Measurements from ENCODE around the gene SCO1.

Gene SCO1

DNA sequence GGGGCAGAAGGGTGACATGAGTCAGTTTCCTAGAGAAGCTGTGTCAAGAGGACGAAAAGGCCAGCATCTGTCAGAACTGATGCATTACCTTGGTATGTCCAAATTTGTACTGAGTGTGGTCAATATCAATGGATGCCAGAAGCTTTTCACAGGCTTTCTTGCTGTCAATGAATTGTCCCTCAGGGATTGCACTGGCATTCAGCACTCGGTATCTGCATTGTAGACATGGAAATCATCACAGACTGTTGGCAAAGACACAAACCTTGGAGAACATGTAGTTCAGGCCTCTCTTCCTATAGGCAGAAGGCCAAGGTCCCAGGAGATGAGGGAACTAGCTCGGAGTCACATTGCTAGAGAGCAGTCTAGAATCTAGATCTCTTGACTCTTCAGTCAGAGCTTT, 56.9 kb downstream of the SCO1 start:
- TF ChIP-seq, protein P1, sequence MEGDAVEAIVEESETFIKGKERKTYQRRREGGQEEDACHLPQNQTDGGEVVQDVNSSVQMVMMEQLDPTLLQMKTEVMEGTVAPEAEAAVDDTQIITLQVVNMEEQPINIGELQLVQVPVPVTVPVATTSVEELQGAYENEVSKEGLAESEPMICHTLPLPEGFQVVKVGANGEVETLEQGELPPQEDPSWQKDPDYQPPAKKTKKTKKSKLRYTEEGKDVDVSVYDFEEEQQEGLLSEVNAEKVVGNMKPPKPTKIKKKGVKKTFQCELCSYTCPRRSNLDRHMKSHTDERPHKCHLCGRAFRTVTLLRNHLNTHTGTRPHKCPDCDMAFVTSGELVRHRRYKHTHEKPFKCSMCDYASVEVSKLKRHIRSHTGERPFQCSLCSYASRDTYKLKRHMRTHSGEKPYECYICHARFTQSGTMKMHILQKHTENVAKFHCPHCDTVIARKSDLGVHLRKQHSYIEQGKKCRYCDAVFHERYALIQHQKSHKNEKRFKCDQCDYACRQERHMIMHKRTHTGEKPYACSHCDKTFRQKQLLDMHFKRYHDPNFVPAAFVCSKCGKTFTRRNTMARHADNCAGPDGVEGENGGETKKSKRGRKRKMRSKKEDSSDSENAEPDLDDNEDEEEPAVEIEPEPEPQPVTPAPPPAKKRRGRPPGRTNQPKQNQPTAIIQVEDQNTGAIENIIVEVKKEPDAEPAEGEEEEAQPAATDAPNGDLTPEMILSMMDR (IDR thresholded peaks at IDR 0.05; ENCODE audit: control insufficient read depth, extremely low read depth, insufficient read depth), result no peak
- H3K4me3 ChIP-seq (ENCODE audit: low read depth, low read length), result no peak overlapping the region
- DNase-seq (ENCODE audit: low read depth), result peak; percentile 69

DNA sequence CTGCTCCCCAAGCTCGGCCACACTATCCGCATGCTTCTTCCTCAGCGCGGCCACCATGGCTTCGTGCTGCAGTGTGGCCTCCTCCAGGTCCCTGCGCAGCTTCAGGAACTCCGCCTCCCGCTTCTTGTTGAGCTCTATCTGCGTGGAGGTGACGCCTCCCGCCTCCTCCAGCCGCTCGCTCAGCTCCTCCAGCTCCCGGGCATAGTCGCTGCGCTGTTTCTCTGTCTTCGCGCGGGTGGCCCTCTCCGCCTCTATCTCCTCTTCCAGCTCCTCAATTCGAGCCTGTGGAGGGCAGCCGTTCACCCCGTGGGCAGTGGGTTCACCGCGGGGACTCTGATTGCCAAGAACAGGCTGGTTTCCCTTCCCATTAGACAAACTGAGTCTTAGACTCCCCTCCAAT, 59.2 kb downstream of the SCO1 start:
- no peak overlapping the region for H3K4me3 ChIP-seq (ENCODE audit: low read depth, low read length)
- no peak for DNase-seq (ENCODE audit: low read depth)
- TF ChIP-seq, protein P1 (IDR thresholded peaks at IDR 0.05; ENCODE audit: control insufficient read depth, extremely low read depth, insufficient read depth), result no peak

DNA sequence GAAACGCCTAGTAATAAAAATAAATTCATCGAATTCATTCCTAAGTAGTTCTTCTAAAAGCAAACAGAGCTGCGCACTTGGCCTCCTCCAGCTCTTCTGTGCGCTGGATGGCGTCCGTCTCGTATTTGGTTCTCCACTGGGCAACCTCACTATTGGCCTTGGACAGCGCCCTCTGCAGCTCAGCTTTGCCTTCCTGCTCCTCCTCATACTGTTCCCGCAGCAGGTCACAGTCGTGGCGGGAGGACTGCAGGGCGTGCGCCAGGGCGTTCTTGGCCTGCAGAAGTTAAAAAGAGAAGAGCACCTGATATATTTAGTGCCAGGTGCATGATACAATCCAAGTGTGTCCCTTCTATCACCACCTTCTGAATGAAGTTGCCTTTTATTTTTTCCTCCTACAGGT, 62.0 kb downstream of the SCO1 start:
- DNase-seq (ENCODE audit: low read depth), result no peak
- TF ChIP-seq, protein P1 (IDR thresholded peaks at IDR 0.05; ENCODE audit: control insufficient read depth, extremely low read depth, insufficient read depth), result no peak
- no peak overlapping the region for H3K4me3 ChIP-seq (ENCODE audit: low read depth, low read length)

DNA sequence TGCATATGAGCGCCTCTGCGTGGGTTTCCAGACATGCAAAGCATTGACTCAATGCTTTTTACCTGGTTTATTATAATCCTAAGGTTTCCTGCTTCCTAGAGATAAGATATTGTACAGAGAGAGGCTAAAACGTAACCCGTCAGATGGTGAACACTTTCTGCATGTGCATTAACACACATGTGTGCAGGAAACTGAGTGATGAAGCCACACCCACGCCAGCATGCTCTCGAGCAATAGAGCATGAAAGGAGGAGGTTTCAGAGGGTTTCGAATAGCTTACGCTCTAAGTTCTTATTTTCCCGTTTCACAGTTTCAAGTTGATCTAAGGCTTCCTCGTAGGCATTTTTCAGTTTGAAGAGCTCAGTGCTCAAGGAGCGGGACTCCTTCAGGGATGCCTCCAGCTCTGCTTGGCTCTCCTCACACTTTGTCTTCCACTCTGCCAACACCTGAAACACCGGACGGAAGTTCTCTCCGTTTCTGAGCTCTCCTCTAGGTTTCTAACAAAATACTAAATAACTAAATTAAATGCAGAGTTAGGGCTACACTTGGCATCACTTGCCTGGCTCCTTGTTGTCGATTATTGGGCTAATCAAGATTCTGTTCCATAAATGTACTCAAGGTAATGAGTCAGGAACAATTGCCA, 63.5 kb downstream of the SCO1 start:
- TF ChIP-seq, protein P1 (IDR thresholded peaks at IDR 0.05; ENCODE audit: control insufficient read depth, extremely low read depth, insufficient read depth), result no peak
- DNase-seq (ENCODE audit: low read depth), result no peak
- no peak overlapping the region for H3K4me3 ChIP-seq (ENCODE audit: low read depth, low read length)

DNA sequence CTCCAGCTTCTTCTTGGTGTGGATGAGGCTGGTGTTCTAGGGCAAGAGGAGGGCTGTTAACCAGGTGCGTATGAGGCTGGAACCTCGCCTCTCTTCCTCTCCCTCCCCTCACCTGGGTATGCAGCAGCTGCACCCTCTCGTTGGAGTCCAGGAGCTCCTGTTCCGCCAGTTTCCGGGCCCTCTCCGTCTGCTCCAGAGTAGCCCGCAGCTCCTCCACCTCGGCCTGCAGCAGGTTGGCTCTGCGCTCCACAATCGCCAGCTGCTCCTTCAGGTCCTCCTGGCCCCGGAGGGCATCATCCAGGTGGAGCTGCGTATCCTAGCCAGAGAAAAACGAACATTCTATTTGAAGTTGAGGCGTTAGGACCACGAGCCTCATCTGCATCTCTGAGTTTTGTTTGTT, 65.6 kb downstream of the SCO1 start:
- H3K4me3 ChIP-seq (ENCODE audit: low read depth, low read length), result no peak overlapping the region
- TF ChIP-seq, protein P1 (IDR thresholded peaks at IDR 0.05; ENCODE audit: control insufficient read depth, extremely low read depth, insufficient read depth), result no peak
- no peak for DNase-seq (ENCODE audit: low read depth)

DNA sequence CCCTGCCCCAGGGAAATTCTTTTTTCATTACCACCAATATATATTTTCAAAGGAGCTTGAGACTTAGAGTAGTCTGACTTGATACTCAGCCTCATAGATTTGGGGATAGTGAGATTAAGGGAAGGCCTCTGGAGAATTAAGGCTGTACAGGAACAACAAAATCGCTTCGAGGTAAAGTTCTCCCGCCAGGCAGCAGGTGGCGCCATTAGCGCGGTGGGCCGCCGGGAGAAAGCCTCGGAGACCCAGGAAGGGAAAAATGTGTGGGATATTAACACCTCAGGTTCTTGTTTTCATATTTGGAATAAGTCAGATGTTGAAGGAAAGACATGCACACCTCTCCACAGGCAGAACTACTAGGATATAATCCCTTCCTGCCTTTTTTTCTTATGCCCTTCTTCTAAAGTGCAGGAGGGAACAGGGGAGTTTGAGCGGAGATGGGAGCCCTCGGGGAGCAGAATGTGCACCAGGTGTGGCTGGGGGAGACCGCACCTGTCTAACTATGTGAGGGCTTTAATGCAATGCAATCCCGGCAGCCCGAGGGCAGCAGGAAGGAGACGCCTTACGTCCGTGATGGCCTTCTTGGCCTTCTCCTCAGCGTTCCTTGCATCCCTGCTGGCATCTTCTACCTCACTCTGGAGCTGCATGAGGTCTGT, 66.2 kb downstream of the SCO1 start:
- no peak for DNase-seq (ENCODE audit: low read depth)
- H3K4me3 ChIP-seq (ENCODE audit: low read depth, low read length), result no peak overlapping the region
- TF ChIP-seq, protein P1 (IDR thresholded peaks at IDR 0.05; ENCODE audit: control insufficient read depth, extremely low read depth, insufficient read depth), result peak; percentile 83

DNA sequence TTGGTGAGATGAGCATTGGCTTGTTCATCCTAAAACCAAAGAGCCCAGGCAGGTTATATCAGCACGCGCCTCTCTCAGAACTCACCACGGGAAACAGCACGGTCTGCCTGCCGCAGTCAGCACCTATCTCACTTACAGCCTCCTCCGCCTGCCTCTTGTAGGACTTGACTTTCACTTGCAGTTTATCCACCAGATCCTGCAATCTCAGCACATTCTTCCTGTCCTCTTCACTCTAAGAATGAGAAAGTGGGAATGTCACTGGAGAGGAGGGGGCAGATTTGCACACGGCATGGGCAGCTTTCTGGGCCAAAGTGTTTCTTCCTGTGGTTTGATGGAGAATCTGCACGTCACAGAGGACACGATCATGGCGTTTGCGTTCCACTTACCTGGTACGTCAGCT, 67.6 kb downstream of the SCO1 start:
- H3K4me3 ChIP-seq (ENCODE audit: low read depth, low read length), result no peak overlapping the region
- TF ChIP-seq, protein P1 (IDR thresholded peaks at IDR 0.05; ENCODE audit: control insufficient read depth, extremely low read depth, insufficient read depth), result no peak
- DNase-seq (ENCODE audit: low read depth), result no peak

All from LNCaP clone FGC (cell line).